Bone marrow (tissue), 2 donors: ENCODE data around the gene ITGA5.
A peak's percentile ranks its signal among the peaks of the same experiment; 100 is the strongest.

Source experiments
- DNase-seq, 2 donors: peaks; one replicate each; lab custom pipeline; 2025; lab: John Stamatoyannopoulos, UW

Gene ITGA5

GRCh38 chr12:54419088-54419887, at the start of gene ITGA5:
ITGA5 (minus strand) TSS chr12:54419266; CDS start chr12:54419198, 68 bp downstream.
- peak; percentile 11 to 30 for DNase-seq

GRCh38 chr12:54465857-54466523, 46.9 kb upstream of the ITGA5 start:
- DNase-seq: no peak

GRCh38 chr12:54463484-54463883, 44.4 kb upstream of the ITGA5 start:
- no peak for DNase-seq

GRCh38 chr12:54463034-54463433, 44.0 kb upstream of the ITGA5 start:
- DNase-seq: no peak

- DNase-seq: no peak
Measured at GRCh38 chr12:54460317-54460923, 41.4 kb upstream of the ITGA5 start.

GRCh38 chr12:54459355-54459754, 40.3 kb upstream of the ITGA5 start:
- no peak for DNase-seq

- DNase-seq: no peak
Measured at GRCh38 chr12:54455760-54456469, 36.8 kb upstream of the ITGA5 start.

GRCh38 chr12:54452628-54453027, 33.6 kb upstream of the ITGA5 start:
- no peak for DNase-seq

- no peak for DNase-seq
Measured at GRCh38 chr12:54448344-54448743, 29.3 kb upstream of the ITGA5 start.

- no peak for DNase-seq
Measured at GRCh38 chr12:54447917-54448316, 28.9 kb upstream of the ITGA5 start.

GRCh38 chr12:54444206-54444605, 25.1 kb upstream of the ITGA5 start:
- DNase-seq: no peak

GRCh38 chr12:54443446-54443845, 24.4 kb upstream of the ITGA5 start:
- DNase-seq: no peak

- DNase-seq: no peak
Measured at GRCh38 chr12:54442961-54443360, 23.9 kb upstream of the ITGA5 start.

- no peak for DNase-seq
Measured at GRCh38 chr12:54442099-54442498, 23.0 kb upstream of the ITGA5 start.

GRCh38 chr12:54439521-54440255, 20.6 kb upstream of the ITGA5 start:
- DNase-seq: peak in 1 of 2 donors; percentile 78

- DNase-seq: no peak
Measured at GRCh38 chr12:54439096-54439495, 20.0 kb upstream of the ITGA5 start.

- DNase-seq: no peak
Measured at GRCh38 chr12:54438517-54438916, 19.5 kb upstream of the ITGA5 start.

- DNase-seq: no peak
Measured at GRCh38 chr12:54437697-54438096, 18.6 kb upstream of the ITGA5 start.

- no peak for DNase-seq
Measured at GRCh38 chr12:54437243-54437642, 18.2 kb upstream of the ITGA5 start.

- DNase-seq: no peak
Measured at GRCh38 chr12:54432815-54433164, 13.7 kb upstream of the ITGA5 start.

- DNase-seq: no peak
Measured at GRCh38 chr12:54431911-54432814, 13.1 kb upstream of the ITGA5 start.
